Measurements from ENCODE around the gene CHORDC1. TPM values are rescaled to one million over a fixed set of nuclear protein-coding genes. Genes with fewer than 3 reads are reported as not detected.

CHORDC1 gene
- total and polyA plus RNA-seq, 9 donors = 22.0 to 51.1 (median 30.5) TPM

DNA sequence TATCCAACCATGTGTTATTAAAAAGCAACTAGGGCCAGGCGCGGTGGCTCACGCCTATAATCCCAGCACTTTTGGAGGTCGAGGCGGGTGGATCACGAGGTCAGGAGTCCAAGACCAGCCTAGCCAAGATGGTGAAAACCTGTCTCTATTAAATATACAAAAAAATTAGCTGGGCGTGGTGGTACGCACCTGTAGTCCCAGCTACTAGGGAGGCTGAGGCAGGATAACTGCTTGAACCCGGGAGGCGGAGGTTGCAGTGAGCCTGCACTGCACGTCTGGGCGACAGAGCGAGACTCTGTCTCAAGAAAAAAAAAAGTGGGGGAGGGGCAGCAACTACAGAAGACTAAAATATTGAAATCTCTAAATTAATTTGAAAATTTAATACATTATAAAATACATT is 18.4 kb downstream of the CHORDC1 start:
- H3K9me3 ChIP-seq = no peaks in the 10 kb centered on the region
- H3K27me3 ChIP-seq = no peaks in the 10 kb centered on the region
- H3K4me3 ChIP-seq = no peak overlapping the region
- H3K4me1 ChIP-seq (ENCODE audit: insufficient read depth) = no peaks in the 10 kb centered on the region
- TF ChIP-seq, protein P1, sequence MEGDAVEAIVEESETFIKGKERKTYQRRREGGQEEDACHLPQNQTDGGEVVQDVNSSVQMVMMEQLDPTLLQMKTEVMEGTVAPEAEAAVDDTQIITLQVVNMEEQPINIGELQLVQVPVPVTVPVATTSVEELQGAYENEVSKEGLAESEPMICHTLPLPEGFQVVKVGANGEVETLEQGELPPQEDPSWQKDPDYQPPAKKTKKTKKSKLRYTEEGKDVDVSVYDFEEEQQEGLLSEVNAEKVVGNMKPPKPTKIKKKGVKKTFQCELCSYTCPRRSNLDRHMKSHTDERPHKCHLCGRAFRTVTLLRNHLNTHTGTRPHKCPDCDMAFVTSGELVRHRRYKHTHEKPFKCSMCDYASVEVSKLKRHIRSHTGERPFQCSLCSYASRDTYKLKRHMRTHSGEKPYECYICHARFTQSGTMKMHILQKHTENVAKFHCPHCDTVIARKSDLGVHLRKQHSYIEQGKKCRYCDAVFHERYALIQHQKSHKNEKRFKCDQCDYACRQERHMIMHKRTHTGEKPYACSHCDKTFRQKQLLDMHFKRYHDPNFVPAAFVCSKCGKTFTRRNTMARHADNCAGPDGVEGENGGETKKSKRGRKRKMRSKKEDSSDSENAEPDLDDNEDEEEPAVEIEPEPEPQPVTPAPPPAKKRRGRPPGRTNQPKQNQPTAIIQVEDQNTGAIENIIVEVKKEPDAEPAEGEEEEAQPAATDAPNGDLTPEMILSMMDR (IDR thresholded peaks at IDR 0.05) = no peak
- TF ChIP-seq POLR2A (IDR thresholded peaks at IDR 0.05) (no peak), EP300 (IDR thresholded peaks at IDR 0.05) (no peak)
- H3K36me3 ChIP-seq = no peaks in the 10 kb centered on the region
- WGBS, 3 donors = 91 to 94% (median 93%) methylated on average over 13 of the region's 13 CpGs
- H3K27ac ChIP-seq = no peak overlapping the region
- intact Hi-C loops (cut with DNase I) = no loop called here
- DNase-seq = no peak

DNA sequence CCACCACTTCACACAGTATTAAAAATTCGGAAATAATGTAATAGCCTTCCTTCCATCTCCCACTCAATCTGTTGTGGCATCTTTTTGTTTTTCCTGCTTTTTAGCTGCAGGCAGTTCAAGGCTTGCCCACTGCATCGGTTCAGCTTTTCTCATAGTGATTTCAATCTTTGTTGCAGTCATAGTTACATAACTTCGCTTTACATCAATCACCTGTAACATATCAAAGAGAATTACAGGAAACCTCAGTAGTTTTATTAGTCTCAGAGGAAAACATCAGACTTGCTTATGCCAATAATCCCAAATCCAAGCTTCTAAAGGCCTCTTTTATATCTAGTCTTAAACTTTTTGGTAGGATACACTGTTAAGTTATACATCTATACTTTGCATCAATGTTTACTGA is 20.5 kb downstream of the CHORDC1 start:
- Histone ChIP-seq H3K9me3 (no peaks in the 10 kb centered on the region), H3K27ac (no peak overlapping the region), H3K27me3 (no peaks in the 10 kb centered on the region), H3K36me3 (no peaks in the 10 kb centered on the region), H3K4me3 (no peak overlapping the region), H3K4me1 (ENCODE audit: insufficient read depth) (no peaks in the 10 kb centered on the region)
- TF ChIP-seq, protein P1 (IDR thresholded peaks at IDR 0.05) = no peak
- no peak for TF ChIP-seq POLR2A (IDR thresholded peaks at IDR 0.05)
- TF ChIP-seq EP300 (IDR thresholded peaks at IDR 0.05) = no peak
- 77 to 84% (median 79%) methylated on average over 3 of the region's 3 CpGs for WGBS, 3 donors
- intact Hi-C loops (cut with DNase I) = no loop called here
- no peak for DNase-seq

DNA sequence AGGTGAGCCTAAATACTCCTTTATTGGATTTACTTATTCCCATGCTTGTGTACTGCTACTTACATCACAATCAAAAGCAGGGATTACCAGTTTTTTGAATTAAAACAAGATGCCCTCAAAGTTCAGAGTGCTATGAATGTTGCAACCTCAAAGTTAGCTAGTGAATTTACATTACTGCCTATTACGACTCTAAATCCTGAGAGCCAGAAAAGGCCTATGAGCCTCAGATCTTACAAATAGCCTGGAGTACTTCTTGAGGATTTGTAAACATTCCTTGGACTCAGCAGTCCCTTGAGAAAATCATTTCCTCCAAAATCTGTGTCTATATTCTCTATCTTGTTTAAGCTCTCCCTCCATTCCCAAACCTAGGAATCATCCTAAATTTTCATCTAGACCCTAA is 25.5 kb downstream of the CHORDC1 start:
- intact Hi-C loops (cut with DNase I) = no loop called here
- Histone ChIP-seq H3K27ac (no peak overlapping the region), H3K4me3 (no peak overlapping the region), H3K4me1 (ENCODE audit: insufficient read depth) (no peaks in the 10 kb centered on the region), H3K27me3 (no peaks in the 10 kb centered on the region), H3K36me3 (no peaks in the 10 kb centered on the region), H3K9me3 (no peaks in the 10 kb centered on the region)
- WGBS, 3 donors = 84 to 95% (median 92%) methylated on average over 1 of the region's 1 CpG
- no peak for TF ChIP-seq POLR2A (IDR thresholded peaks at IDR 0.05)
- TF ChIP-seq EP300 (IDR thresholded peaks at IDR 0.05) = no peak
- TF ChIP-seq, protein P1 (IDR thresholded peaks at IDR 0.05) = no peak
- DNase-seq = no peak

DNA sequence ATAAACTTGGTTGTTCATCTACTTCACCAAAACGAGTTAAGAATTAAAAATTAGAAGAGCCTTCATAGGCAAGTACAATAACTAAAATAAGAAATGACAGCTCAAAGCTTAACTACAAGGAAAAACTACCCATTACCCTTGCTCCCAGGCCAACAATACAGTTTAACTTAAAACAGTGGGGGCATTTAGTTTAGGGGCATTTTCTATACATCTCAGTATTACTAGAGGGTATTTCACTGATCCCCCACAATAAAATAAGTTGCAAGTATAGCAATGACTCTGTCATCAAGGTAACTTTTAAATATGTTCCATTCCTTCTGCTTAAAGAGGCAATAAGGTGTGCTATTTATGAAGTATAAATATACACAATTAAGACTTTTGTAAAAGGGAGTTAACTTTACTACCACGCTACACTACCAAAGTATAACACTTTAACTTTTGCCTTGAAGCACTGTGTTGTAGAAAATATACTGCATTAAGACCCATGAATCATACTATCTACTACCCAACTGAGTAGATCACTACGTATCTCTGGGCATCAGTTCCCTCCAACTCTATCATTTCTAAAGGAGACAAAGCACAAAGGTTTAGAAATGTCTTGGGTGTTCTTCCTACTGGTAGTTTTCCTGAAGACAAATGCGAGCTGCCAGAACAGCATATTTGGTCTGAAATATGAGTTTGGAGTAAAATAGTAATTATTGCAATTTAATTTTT is 29.8 kb downstream of the CHORDC1 start:
- no peak for DNase-seq
- H3K36me3 ChIP-seq = no peaks in the 10 kb centered on the region
- intact Hi-C loops (cut with DNase I) = no loop called here
- TF ChIP-seq, protein P1 (IDR thresholded peaks at IDR 0.05) = no peak
- TF ChIP-seq EP300 (IDR thresholded peaks at IDR 0.05) (no peak), POLR2A (IDR thresholded peaks at IDR 0.05) (no peak)
- WGBS, 3 donors = 89 to 91% (median 90%) methylated on average over 4 of the region's 4 CpGs
- H3K9me3 ChIP-seq = no peaks in the 10 kb centered on the region
- H3K4me1 ChIP-seq (ENCODE audit: insufficient read depth) = no peaks in the 10 kb centered on the region
- no peaks in the 10 kb centered on the region for H3K27me3 ChIP-seq
- no peak overlapping the region for H3K27ac ChIP-seq
- no peak overlapping the region for H3K4me3 ChIP-seq

Data from ovary (tissue), 9 donors.